C1 segment of cervical spinal cord (tissue), 14 donors: Measurements from ENCODE around the gene ZBTB46.
"Not testable (repeated sequence)": the region's sequence is repeated elsewhere in the genome, so short reads cannot be mapped to it uniquely, and the experiment has no call there.

Experiments used
- DNase-seq, 14 donors: peaks; one replicate each; lab custom pipeline; 2025; lab: John Stamatoyannopoulos, UW

ZBTB46 gene

DNA sequence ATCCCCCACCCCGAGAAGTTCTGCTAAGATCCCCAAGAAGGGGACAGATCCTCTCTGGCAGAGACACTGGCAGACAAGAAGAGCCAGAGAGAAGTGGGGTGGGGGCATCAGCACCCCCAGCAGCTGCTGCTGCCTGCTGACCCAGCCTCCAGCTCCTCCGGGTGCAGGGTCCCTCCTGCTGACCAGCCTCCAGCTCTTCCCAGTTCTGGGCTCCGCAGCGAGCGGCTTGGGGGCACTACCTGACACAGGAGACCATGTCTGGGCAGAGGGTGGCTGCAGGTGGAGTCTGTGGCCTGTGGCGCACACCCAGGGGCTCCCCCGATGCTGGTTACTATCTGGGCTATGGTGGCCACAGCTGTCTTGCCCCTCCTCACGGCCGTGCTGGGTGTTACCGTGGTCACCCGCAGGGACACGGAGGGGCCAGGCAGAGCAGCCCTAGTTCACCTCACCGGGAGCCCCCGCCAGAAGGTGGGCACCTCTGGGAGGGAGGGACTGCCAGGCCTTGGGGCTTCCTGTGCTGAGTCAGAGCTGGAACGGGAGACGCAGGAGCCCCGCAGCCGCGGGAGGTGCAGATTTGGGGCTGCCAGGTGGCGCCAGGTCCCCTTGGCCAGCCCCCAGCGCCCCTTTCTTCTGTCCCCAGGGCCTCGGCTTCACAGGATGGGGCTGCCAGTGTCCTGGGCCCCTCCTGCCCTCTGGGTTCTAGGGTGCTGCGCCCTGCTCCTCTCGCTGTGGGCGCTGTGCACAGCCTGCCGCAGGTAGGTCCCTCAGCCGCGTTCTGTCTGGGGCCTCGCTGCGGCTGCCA lies 94.0 kb downstream of the ZBTB46 start:
- no peak for DNase-seq

- DNase-seq = no peak
Observed at GRCh38 chr20:63735859-63736718, 95.0 kb downstream of the ZBTB46 start, which contains the start of gene LIME1. LIME1 (plus strand) TSS chr20:63736664; CDS start chr20:63737550, 886 bp downstream.

GRCh38 chr20:63734946-63735858 lies 95.9 kb downstream of the ZBTB46 start:
- peak in 2 of 14 donors; percentile 10 to 27 for DNase-seq

DNA sequence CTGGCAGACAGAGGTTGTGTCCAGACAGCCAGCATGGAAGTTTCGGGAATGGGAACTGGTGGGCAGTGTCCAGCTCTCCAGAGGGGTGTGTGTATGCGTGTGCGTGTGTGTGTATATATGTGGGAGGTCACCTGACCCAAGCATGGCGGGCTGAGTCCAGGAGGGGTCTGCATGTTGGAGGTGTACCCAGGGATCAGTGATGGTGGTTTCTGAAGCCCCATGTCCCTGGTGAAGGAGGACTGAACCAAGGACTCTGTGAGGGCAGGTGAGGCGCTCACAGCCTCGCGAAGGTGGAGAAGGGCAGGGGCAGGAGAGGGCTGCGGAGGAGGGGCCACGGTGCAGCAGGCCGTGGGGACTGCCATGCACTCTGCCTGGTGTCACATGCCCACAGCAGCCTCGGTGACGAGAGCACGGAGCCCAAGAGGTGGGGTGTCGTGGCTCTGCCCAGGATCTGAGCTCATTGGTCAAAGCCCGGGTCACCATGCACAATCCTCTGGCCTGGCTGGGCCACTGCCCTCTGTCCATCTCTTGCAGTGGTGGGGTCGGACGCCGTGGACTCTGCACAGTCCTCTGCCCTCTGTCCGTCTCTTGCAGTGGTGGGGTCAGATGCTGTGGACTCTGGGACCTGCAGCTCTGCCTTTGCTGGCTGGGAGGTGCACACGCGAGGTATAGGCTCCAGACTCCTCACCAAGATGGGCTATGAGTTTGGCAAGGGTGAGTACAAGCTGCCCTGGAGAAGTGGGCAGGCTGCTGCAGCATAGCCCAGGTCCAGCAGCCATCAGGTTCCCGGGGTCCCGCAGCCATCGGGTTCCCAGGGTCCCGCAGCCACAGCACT lies 96.7 kb downstream of the ZBTB46 start:
- no peak for DNase-seq

DNA sequence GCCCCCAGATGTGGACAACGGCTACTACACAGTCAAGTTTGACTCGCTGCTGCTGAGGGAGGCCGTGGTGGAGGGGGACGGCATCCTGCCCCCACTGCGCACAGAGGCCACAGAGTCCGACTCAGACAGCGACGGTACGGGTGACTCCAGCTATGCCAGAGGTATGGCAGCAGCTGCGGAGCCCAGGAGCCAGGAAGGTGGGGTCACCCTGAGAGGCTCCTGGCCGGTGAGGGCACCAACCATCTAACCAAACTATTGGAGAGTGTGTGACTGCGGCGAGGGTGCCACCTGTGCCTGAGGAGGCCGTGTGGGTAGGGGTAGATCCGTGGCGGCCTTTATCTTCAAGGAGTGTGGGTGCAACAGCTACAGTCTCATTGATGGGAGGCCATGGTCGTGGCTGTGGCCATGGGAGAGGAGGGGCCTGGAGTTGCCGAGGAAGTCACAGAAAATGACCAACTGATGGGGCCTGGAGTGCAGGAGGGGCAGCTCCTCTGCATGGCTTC lies 97.4 kb downstream of the ZBTB46 start:
- no peak for DNase-seq

- DNase-seq = no peak
Observed at GRCh38 chr20:63733117-63733516, 97.9 kb downstream of the ZBTB46 start.

GRCh38 chr20:63732118-63733095 lies 98.7 kb downstream of the ZBTB46 start:
- no peak for DNase-seq

DNA sequence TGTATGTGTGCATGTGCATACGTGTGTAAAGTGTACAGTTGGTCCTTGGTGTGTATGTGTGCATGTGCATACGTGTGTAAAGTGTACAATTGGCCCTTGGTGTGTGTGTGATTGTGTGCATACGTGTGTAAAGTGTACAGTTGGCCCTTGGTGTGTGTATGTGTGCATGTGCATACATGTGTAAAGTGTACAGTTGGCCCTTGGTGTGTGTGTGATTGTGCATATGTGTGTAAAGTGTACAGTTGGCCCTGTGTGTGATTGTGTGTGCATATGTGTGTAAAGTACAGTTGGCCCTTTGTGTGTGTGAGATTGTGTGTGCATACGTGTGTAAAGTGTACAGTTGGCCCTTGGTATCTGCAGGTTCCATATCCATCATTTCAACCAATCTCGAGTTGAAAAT lies 99.7 kb downstream of the ZBTB46 start:
- no peak for DNase-seq

GRCh38 chr20:63730189-63730733 lies 100.8 kb downstream of the ZBTB46 start:
- DNase-seq = not testable (repeated sequence)

DNA sequence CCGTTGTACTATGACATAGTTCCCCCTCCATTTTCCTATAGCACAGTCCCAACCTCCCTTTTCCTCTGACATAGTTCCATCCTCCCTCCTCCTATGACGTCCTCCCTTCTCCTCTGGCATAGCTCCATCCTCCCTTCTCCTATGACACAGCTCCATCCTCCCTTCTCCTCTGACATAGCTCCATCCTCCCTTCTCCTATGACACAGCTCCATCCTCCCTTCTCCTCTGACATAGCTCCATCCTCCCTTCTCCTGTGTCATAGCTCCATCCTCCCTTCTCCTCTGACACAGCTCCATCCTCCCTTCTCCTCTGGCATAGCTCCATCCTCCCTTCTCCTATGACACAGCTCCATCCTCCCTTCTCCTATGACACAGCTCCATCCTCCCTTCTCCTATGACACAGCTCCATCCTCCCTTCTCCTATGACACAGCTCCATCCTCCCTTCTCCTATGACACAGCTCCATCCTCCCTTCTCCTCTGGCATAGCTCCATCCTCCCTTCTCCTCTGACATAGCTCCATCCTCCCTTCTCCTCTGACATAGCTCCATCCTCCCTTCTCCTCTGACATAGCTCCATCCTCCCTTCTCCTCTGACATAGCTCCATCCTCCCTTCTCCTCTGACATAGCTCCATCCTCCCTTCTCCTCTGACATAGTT lies 108.0 kb downstream of the ZBTB46 start:
- DNase-seq = not testable (repeated sequence)

GRCh38 chr20:63718996-63719395 lies 112.1 kb downstream of the ZBTB46 start:
- no peak for DNase-seq

DNA sequence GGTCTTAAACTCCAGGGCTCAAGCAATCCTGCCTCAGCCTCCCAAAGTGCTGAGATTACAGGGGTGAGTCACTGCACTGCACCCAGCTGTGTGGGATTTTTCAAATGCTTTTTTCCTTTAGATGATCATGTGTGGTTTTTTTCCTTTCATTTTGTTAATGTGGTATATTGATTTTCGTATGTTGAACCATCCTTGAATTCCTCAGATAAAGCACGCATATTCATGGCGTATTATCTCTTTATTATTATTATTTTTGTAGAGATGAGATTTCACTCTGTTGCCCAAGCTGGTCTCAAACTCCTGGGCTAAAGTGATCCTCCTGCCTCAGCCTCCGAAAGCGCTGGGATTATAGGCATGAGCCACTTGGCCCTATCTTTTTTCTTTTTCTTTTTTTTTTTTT lies 116.2 kb downstream of the ZBTB46 start:
- no peak for DNase-seq

DNA sequence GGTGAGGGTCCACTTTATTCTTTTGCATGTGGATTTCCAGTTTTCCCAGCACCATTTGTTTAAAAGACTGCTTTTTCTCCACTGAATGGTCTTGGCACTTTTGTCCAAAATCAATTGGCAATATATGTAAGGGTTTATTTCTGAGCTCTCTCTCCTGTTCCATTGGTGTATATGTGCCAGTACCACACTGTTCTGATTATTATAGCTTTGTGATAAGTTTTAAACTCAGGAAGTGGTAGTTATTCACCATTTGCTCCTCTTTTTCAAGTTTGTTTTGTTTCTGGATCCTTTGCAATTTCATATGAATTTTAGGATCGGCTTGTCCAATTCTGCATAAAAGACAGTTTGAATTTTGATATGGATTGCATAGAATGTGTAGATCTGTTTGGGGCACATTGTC lies 118.9 kb downstream of the ZBTB46 start:
- DNase-seq = no peak

GRCh38 chr20:63711085-63711645 lies 119.9 kb downstream of the ZBTB46 start:
- no peak for DNase-seq

GRCh38 chr20:63709149-63709527 lies 121.9 kb downstream of the ZBTB46 start:
- DNase-seq = no peak

DNA sequence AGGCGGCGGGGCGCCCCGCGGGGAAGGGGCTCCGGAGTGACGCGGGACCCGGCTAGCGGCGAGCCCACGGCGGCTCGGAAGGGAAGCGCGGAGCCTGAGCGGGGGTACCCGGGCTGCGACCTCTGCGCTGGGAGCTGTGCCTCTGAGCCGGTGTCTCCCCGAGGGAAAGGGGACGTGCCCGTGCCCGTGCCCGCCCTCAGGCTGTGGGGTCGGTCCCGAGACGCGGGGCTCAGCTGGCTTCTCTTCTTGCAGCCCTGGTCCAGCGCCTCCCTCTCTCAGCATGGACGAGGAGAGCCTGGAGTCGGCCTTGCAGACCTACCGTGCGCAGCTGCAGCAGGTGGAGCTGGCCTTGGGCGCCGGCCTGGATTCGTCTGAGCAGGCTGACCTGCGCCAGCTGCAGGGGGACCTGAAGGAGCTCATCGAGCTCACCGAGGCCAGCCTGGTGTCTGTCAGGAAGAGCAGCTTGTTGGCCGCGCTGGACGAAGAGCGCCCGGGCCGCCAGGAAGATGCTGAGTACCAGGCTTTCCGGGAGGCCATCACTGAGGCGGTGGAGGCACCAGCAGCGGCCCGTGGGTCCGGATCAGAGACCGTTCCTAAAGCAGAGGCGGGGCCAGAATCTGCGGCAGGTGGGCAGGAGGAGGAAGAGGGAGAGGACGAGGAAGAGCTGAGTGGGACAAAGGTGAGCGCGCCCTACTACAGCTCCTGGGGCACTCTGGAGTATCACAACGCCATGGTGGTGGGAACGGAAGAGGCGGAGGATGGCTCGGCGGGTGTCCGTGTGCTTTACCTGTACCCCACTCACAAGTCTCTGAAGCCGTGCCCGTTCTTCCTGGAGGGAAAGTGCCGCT lies 122.5 kb downstream of the ZBTB46 start:
- DNase-seq = no peak
